GM18526 (cell line): ENCODE data around the gene PRRX1.

Experiments used
- POLR2A ChIP-seq: IDR thresholded peaks from 3 replicates; pipeline ENCODE4 v1.6.1; 2011; ENCODE audit not compliant: insufficient read length; ENCODE audit errors: extremely low read depth

PRRX1 gene

DNA sequence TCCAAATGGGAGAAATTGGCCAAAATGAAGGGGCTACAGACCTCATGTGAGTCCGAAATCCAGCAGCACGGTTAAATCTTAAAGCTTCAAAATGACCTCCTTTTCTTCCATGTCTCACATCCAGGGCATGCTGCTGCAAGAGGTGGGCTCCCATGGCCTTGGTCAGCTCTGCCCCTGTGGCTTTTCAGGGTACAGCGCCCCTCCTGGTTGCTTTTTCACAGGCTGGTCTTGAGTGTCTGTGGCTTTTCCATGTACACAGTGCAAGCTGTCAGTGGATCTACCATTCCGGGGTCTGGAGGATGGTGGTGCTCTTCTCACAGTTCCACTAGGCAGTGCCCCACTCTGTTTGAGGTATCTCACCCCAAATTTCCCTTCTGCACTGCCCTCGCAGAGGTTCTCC lies 78.7 kb downstream of the PRRX1 start:
- TF ChIP-seq POLR2A: no peak

DNA sequence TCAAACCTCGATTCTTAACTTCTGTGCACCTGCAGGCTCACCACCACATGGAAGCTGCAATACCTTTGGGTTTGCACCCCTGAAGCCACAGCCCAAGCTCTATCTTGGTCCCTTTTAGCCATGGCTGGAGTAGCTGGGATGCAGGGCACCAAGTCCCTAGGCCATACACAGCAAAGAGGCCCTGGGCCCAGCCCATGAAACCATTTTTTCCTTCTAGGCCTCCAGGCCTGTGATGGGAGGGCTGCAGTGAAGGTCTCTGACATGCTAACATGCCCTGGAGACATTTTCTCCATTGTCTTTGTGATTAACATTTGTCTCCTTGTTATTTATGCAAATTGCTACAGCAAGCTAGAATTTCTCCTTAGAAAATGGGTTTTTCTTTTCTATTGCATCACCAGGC lies 79.2 kb downstream of the PRRX1 start:
- no peak for TF ChIP-seq POLR2A

DNA sequence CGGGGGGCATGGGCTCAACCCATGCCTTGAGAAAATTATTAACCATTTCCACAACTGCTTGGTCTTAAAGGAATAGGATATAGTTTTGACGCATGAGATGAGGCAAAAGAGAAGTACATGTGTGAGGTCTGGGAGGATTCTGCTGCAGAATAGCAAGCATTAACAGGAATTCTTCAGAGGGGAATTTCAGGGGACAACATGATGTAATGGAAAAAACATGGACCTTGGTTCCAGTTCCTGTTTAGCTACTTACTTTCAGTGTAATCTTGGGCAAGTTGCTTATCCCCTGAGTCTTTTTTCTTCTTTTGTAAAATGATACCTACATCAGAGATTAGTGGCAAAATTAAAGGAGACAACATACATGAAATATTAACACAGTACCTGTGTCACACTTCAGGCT lies 85.6 kb downstream of the PRRX1 start:
- no peak for TF ChIP-seq POLR2A

DNA sequence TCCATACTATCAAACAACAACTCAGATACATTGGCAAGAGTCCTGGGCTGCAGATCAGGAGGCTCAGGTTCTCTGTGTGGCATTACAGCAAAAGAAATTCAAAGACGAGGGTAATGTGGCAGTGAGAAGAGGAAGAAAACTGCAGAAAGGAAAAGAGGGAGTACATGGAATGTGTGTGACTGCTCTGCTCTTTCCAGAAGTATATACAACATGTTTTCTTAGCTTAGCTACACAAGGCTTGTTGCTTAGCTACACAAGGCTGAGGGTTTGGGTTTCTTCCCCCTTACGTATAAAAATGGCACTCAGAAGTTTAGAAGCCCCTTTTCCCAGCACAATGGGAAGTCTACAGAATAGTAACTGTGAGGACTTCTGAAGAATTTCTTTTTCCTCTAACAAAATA lies 86.0 kb downstream of the PRRX1 start:
- TF ChIP-seq POLR2A: no peak

DNA sequence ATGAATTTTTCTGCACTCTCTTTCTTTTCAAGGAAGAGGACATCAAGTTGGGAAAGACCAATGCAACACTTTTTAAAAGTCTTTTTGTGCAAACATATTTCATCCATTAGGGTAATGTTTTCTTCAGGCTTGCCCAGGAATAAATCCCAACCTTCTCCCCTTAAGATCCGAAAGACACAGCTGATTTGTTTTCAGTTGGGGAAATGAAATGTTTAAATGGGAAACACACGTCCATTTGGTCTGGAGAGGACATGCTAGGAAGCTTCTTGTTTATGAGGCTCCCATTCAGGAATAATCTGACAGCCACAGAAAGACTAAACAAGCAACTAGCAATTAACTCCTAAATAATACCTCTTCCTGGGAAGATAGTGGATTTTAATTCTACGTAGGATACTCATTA lies 91.9 kb downstream of the PRRX1 start:
- no peak for TF ChIP-seq POLR2A

DNA sequence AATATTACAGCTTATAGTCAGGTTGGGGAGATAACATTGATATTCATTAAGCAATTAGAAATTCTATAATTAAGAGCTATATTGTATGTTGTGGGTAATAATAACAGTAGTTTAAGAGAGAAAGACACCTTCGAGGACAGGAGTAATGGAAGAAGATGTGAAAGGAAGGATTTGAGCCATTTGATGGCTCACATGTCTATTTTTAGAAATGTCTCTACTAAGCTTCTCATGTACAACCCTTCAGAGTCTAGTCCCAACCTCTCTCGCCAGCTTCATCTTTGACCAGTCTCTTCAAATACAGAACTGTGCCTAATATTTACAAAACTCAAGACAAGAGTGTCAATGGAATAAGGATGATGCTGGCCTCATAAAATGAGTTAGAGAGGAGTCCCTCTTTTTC lies 95.1 kb downstream of the PRRX1 start:
- TF ChIP-seq POLR2A: no peak

DNA sequence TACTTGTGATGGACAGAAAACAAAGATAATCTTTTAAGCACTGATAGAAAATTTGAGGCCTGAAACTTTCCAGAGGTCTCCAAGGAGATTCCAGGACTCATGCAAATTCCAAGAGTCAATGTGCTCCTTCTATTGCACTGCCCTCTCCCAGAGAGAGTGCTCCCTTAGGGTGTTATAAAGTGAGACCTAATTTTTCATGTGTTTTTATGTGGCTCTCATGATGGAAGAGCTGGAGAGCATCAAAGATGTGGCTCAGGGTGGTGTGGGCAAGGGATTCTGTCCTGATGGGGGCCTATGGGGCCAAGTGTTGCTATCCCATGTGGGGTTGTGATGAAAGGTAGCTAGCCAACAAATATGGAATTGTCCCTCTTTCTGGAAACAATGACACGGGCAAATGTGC lies 101.3 kb downstream of the PRRX1 start:
- TF ChIP-seq POLR2A: no peak

DNA sequence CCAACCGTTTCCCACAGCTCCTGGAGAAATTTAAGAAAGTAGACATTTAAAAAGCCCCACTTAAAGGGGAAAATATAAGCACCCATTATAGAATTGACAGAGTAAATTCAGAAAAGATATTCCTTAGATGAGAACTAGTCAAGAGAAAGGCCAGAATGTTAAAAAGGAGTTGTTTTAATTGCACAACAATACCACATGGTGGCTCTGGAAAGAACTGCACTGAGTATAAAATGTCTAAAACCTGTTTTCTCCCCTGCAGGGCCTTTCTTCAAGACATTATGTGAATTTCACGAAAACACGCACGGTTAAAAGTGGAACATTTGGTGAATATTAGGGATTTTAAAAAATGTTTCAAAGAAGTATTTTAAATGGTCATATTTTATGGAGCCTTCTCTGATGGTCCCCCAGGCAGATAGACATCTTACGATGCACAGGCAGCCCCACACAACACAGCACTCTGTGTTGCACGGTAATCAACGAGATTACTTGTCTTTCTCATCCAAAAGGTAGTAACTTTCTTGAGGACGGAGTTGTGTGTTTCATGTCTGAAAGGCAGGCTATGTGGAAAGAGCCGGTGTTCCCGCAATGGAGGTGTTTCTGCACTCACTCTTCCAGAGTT lies 101.9 kb downstream of the PRRX1 start:
- no peak for TF ChIP-seq POLR2A

DNA sequence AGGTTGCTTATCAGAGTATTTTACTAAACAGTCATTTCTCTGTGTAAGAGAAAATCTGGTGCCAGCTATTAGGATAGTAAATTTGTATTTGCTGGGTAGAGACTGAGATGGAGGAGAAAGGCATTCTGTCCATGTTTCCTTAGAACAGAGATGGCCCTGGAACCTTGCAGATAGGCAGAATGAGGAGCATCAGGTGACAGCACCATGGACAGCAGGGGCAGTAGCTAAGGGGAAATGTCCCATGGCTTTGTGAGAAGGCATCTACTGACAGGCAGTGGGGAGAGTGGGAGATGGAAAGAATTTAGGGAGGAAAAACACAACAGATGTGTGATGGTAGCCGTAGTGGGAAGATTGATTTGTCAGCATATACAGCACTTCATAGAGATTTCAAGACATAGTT lies 105.0 kb downstream of the PRRX1 start:
- TF ChIP-seq POLR2A: no peak

DNA sequence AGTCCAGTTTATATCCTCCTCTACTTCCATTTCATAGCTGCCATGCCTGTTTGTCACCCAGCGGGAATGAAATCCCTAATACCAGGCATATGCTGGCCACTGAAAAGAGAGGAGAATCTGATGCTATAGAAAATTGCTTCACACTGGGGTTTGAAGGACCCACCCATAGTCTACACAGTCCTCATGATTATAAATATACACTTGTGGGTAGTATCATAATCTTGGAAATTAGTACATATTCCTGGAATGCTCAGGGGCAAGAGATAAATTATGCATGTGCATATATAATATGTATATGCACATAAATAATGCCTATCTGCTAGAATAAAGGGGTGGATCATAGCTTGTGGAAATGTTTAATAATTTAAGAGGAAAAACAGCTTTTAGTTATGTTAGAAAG lies 105.8 kb downstream of the PRRX1 start:
- TF ChIP-seq POLR2A: no peak

DNA sequence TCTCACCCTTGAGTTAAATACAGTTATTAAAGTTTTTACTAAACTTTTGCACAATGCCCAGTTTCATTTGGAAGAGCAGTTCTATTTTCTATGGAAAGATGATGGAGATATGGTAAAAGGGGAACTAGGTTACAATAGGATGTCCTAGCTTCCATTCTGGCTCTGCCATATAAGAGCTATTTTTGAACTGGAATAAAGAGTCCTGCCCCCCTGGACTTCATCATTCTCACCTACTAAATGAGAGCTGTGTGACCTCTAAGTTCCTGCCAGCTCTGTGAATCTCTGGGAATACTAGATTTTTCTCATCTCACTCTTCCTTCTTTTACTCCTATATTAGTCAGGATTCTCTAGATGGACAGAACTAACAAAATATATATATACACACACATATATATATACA lies 106.3 kb downstream of the PRRX1 start:
- TF ChIP-seq POLR2A: no peak

DNA sequence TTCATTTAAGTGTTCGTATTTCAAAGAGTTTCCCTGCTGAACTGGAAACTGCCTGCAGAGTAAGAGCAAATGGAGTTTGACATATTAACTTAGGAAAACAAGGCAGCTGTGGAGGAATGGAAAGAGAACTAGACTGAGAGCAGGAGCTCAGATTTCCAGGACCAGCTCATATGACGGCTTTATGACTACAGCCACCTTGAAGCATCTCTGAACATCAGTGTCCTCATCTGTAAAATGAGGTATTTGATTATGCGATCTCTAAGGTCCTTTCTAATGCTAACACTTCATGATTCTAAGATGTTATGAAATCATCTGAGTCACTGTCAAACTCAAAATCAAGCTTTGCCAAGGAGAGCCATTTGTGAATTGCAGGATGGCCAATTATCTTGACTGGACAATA lies 112.3 kb downstream of the PRRX1 start:
- no peak for TF ChIP-seq POLR2A

DNA sequence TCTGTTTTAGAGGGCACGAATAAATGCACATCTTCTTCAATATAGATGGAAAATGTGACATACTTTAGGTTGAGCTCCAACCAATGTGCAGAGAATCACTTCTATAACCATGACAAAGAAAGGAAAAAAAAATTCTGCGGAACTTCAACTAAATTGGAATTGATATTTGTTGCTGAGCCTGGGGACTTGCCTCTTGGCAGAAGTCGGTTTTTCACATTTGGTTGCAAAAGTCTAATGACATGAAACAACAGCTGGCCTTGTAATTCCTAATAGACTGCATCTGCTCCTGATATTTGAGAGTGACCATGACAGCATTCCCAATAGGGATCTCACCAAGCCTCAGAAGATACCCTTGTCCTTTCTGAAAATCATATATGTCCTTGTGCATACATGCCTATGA lies 112.8 kb downstream of the PRRX1 start:
- TF ChIP-seq POLR2A: no peak
